HS-5 (cell line): ENCODE data around the gene PLCH1.

Source experiments
- DNase-seq: peaks from one replicate; pipeline ENCODE4 v3.0.0-alpha.2; 2012; ENCODE audit warnings: low read depth

The PLCH1 gene

DNA sequence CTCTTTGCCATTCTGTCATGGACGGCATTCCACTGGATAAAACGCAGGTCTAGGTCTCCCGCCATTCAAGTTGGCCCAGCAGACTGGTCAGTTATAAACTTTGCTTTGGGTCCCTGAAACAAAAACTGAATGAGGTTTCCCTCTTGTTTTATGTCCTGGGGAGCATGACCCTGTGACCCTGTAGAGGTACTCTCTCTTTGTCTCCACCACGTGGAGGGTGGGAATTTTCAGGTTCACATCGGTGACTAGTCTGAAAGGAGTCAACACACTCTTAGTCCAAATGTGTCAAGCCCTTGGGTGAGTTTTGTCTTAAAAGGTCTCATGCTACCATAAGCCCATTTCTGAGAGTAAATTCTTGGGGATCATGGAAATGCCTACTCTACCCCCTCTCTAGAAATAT lies 139.9 kb downstream of the PLCH1 start:
- DNase-seq, result no peak

DNA sequence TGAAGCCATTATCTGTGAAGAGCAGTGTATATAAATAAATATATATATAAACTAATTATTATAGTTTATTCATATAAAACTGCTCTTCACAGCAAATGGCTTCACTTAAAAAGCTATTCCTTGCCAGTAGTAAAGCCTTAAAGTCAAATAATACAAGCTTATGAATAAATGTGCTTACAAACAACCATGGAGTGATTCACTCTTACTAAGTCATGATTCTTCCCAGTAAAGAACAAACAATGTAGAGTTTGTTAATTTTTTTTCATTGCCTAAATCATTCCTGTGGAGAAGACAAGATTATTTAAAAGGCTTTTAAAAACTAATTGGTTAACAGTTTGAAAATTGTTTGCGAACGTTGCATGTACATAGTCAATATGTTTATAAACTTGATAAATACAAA lies 140.7 kb downstream of the PLCH1 start:
- no peak for DNase-seq

DNA sequence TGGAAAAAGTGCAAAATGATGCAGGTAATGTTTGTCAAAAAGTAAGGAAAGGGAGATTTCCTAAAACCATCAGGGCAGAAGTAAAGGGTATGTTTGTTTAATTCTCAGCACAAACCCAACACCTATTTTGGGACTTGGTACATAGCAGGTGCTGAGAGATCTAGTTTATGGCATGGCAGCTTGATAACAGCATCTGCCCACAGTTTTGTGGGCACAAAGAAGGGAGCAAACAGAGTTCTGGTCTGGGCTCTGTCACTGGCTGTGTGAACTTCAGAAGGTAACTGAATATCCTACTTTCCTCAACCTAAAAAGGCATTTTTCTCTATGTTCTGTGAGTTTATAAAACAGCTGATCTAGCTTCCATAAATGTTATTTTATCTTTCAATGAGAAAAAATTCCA lies 141.6 kb downstream of the PLCH1 start:
- no peak for DNase-seq

DNA sequence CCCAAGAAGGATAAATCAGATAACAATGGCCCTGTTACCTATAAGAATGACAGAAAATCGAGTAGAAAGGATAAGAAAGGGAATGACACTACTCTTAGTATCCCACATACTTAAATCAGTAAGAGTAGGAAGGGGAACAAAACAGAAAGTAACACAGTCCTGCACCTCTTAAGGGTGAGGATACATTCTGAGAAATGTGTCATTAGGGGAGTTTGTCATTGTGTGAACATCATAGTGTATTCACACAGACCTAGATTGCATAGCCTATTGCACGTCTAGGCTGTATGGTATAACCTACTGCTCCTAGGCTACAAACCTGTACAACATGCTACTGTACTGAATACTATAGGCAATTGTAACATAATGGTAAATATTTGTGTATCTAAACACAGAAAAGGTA lies 142.6 kb downstream of the PLCH1 start:
- DNase-seq, result no peak

DNA sequence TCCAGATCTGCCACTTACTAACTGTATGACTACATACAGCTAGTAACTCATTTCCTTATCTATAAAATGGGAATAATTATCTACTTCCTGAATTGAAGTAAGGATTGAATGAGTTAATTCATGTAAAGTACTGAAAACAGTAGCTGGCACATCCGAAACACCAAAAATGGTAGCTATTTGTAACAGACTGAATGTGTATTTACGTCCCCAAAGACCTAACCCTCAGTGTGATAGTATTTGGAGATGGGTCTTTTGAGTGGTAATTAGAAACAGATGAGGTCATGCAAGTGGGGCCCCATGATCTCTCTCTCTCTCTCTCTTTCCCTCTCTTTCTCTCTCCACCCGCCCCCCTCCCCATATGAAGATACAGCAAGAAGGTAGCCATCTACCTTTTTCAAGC lies 146.2 kb downstream of the PLCH1 start:
- no peak for DNase-seq

DNA sequence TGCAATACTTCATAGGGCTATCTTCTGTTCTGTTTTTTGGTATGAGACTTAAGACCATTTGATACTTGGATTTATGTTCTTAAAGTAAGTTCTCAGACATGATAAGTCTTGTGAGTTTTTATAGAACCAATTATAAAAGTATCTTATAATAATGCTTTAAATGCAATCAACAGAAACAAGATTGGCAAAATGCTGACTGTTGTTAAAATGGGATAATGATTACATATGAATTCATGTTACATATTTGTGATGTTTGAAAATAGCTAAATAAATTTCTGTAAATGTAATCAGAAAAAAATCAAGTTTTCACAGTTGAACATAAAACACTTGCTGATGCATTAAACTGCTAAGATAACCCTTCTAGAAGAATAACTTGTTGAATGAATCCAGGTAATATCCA lies 148.3 kb downstream of the PLCH1 start:
- DNase-seq, result no peak

DNA sequence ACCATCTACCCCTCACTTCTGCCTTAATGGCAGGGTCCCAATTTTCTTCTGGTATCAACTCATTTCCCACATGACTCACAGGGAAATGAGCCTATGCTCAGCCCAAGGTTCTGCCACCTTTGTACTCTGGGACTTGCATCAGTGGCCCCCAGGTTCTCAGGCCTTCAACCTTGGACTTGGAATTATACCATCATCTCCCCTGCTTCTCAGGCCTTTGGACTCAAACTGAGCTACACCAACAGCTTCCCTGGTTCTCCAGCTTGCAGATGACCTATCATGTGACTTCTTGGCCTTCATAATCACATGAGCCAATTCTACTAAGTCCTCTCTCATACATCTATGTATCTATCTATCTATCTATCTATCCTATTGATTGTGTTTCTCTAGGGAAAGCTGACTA lies 149.5 kb downstream of the PLCH1 start:
- no peak for DNase-seq

DNA sequence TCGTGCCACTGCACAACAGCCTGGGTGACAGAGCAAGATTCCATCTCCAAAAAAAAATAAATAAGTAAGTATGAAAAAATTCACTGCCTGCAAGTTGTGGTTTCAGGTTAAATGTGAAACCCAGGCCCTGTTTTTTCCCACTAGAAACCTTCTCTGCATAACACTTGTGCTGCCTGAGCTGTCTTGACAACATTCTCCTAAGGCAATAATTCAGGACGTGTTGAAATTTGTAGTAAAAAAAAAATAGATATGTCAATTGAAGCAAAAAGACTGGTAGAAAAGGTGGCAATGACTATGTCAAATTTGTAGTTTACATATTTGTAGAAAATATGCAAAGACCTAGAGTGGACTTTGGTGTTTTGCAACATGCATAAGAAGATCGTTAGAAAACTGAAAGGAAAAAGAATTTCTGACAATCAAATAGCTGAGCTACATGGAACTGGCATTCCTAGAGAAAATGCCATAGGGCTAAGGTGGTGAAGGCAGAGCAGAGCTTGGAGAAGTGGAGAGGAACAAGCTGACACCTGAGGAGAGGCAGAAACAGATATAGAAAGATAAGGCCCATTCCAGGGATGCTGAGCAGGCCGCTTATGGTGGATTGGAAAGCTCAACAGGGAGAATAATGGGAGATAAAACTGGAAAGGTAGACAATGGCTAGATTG lies 150.2 kb downstream of the PLCH1 start:
- no peak for DNase-seq

DNA sequence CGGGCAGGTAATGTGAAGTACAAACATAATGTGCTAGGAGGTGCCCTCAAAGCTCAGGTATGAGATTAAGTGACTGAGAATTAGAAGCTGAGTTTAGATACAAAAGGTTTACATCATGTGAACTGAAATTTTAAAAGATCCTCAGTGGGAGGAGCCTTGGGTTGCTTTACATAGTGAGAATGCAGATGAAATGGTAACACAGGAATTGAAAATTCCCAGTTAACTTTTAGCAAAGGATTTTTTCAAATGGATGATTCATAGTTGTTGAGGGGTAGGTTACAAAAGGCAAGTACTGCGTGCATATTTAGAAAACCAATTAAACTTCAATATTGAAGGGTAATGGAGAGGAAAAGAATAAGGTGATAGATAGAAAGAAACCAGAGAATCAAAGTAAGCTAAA lies 157.3 kb downstream of the PLCH1 start:
- no peak for DNase-seq

DNA sequence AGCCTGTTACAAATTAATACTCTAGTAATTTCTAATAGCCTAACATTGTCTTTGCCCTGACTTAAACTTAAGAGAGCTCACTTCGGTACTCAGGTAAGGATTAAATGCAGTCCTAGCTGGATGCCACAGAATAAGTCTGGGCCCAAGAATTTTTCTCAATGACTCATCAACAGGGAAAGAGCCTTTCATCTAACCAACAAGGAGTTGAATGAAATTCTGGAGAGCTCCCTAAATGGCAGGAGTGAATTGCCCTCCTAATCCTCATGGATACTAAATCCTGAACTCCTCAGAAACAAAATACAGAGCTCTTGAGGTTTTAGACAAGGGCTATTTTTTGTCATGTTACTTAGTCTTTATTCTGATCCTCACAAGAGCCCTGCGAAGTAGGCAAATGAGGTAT lies 159.5 kb downstream of the PLCH1 start:
- no peak for DNase-seq

DNA sequence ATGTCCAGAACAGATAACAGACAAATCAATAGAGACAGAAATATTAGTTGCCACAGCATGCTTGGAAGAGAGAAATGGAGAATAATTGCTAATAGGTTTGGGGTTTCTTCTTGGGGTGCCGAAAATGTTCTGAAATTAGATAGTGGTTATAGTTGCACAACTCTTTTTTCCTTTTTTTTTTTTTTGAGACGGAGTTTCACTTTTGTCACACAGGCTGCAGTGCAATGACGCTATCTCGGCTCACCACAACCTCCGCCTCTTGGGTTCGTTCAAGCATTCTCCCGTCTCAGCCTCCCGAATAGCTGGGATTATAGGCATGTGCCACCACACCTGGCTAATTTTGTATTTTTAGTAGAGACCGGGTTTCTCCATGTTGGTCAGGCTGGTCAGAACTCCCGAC lies 163.3 kb downstream of the PLCH1 start:
- no peak for DNase-seq

DNA sequence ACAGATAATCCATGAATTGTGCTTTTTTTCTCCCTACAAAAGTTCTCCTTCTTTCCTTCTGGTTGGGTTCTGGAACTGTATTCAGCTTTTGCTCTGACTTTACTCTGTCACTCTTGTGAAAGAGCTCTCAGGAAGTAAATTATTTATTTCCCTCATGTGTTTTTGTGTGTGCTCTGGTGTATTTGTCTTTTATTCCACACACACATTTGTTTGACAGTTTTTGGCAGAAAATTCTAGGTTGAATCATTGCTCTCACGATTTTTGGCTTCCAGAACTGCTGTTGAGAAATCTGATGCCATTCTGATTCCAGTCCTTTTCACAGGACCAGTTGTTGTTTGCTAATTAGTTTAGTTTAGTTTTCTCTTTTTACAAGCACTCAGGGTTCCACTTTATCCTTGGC lies 172.8 kb downstream of the PLCH1 start:
- no peak for DNase-seq

DNA sequence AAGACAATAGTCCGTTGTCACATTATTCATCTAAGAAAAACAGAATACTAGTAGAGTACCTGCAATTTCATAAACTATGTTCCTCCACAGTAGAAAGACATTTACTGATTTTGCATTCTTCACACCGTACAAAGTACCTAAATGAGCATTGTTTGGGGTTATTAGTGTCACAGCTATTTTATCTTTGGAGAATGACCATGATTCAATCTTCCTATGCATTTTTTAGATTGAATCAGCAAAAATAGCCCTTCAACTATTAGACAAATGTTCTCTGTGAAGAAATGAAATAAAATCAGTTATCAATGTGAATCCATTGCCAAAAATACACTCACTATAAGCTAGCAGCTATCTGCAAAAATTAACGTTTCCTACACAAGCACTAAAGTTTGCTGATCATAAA lies 176.6 kb downstream of the PLCH1 start:
- no peak for DNase-seq

DNA sequence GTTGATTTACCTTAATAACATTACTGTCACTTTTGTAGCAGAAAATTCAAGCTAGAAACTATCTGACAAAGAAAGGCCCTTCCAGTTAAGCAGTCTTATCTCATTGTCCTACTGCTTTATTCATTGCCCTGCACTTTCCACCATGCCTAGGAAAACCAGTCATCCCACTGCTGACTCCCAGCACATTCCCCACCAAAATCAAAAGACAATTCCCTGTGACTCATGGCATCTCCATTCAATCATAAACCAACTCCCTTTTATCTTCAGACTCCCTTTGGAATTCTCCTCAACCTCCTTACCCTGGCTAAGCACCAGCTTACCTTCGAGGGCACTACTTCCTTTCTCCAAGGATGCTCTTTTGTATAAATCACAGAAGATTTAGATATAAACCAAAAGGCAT lies 184.3 kb downstream of the PLCH1 start:
- DNase-seq, result peak; percentile 59

DNA sequence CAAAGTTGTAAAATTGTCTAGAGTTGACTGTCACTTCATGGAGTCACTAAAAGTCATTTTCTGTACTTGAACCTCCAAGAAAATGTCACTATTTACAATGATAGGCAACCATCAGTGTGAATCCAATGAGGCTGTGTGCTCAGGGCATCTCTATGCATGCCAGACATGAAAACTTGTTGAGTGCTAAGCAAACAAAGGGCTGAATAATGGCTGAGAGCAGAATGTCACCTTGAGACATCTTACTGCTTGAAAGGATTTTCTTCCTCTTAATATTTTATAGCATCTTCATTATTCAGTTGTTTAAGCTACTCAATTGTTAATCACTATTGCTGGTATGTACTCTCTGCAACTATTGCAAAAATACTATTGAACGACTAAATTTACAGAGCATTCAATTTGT lies 184.7 kb downstream of the PLCH1 start:
- DNase-seq, result no peak

DNA sequence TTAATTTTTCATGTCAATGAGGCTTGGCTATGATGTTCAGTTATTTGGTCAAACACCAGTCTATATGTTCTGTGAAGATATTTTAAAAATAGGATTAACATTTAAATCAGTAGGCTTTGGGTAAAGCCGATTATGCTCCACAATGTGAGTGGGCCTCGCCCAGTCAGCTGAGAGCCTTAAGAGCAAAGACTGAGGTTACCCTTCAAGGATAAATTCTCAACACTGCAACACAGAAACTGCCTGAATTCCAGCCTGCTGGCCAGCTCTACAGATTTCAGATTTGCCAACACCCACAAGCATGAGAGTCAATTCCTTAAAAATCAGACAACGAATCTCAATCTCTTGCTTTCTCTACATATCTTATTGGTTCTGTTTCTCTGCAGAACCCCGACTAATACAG lies 188.3 kb downstream of the PLCH1 start:
- no peak for DNase-seq

DNA sequence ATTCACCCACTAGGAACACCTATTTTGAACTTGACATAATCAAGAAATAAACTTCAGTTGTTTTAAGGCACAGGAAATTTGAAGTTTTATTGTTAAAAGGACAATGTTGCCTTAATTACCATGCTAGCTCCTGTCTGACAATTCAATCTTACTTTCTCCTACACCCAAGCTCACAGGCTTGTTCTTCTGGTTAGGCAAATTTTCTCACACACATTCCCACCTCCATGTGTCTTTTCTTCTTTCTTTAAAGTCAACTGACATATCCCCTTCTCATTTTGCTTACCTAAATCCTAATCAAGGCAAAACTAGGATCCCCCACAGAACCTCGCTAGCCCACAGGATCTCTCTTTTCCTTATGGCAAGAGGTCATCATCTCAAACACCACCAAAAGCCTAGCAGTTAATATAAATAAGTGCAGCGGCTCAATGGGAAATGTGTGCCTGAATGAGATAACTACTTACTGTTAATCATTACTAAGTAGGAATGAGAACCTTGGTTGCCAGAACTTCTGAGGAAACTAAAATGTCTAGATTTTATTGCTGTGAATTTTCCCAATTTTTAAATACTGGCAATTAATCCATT lies 189.3 kb downstream of the PLCH1 start:
- DNase-seq, result no peak

DNA sequence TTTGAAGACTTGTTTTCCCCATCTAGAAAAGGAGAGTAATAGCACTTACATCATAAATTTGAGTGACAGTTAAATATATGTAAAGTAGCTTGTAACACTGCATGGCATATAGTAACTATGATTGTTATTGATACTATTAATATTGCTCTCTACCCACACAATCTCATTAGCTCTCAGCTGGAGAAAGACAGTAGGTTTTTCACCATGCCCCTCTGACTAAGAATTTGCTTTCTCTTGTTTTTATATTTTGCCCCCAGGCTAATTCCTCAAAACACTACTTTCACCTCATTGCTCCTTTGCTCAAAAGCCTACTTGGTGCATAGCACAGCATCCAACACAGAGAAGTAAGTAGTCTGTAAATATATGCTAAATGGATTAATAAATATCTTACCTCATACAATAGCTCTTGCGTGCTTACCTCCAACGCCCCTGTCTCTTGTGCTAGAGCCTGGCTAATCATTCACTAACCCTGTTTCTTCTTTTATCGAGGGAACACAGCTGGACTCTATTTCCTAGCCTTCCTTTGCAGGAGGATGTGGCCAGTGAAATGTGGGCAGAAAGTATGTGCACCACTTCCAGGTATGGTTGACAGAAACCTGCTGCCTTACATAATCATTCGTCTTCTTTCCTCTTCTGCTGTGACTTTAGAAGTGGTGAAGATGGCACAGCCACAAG lies 190.0 kb downstream of the PLCH1 start:
- DNase-seq, result no peak

DNA sequence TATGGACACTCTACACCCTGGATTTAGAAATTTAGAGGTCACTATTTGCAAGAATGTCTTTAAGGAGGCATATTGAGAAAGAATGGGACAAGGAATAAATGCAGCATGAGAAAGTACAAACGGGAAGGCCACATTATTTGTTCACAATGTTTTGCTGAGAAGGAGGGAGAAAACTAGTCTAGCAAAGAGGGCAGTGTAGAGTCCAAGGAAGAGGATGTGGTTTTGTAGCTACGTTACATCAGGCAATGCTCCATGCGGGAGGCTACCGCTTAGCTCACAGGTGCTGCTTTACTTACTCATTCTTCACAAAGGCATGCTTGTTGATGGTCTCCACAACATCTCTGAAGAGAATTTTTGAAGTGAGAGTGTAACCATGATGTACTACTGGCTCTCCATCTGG lies 191.1 kb downstream of the PLCH1 start:
- no peak for DNase-seq

DNA sequence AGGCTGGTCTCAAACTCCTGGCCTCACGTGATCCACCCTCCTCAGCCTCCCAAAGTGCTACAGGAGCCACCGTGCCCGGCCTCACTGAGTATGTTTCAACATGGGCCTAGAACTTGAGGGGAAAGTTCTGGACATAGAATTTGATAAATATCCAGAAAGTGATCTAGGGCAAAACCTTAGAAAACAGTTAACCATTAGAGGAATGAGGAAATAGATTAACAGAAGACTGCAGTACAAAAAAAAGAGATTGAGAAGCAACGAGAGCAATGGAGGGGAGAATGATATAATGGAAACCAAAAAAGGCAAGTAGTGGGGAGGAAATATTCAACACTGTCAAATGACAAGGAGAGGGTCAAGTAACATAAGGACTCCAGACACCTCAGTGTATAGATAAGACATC lies 191.5 kb downstream of the PLCH1 start:
- DNase-seq, result no peak

DNA sequence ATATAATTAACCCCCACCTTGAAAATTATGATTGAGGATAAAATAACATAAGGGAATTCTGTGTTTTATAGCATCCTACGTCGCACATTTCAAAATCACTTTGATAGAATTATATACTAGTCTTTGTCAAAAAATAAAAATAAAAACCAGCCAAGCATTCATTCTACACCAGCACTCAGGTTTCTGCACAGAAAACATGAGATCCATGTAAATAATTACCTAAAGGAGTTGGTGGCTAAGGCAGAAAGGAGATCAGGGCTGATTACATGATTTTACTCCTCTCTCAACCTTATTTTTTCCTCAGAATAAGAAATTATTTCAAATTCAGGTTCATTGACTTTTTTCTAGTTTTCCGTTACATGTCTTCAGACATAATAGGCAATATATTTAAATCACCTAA lies 194.5 kb downstream of the PLCH1 start:
- DNase-seq, result no peak

DNA sequence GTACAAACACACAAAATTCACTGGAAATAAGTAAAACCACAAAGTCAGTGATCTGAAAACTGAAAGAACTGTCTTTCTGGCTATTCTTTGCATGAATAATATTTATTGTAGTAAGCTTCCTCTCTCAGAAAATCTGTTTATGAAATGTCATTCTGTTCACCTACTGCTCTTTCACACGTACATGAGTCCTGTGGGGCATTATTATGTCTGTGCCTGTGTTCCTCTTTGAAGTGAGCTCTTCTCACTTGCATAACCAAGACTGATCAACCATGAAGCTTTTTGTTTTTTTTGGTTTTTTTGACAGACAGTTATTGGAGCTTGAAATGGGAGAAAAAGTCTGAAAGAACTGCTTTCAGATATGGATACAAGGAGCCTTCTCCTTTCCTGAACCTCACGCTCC lies 195.8 kb downstream of the PLCH1 start:
- no peak for DNase-seq

DNA sequence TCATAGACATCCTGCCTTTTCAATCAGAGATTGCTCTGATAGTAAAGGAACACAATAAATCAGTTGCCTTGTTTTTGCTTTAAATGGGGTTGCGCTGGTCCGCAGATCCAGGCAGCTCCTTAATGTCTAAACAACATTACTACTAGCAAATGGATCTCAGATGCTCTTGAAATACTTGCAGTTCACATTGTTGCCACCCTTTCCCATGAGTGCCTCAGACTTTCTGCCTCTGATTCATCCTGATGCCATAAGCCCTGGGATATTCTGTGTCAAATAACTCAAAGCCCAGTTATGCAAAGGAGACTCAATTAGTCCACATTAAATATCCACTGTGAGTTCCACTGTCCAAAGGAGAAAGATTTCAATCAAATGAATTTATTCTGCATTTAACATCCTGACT lies 196.7 kb downstream of the PLCH1 start:
- DNase-seq, result peak; percentile 36

DNA sequence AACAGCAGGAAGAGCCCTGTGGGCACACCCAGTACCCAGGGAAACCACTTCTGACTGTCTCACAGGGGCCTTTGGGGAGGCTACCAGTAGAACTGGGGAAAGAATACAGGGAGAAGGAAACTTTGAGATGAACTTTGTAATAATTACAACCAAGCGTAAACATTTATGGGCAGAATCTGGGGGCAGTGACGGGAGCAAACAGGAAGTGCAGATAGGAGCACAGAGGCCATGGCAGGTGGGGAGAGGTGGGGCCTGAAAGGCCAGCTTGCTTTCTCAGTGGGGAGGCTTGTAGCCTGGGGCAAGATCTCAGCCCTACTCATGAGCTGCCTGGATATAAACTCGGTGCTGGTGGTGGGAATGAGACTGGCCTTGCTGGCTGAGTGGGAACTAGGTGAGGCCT lies 209.8 kb downstream of the PLCH1 start:
- no peak for DNase-seq
